B cell (primary cell): Measurements from ENCODE around the gene VKORC1. TPM values are rescaled to one million over a fixed set of nuclear protein-coding genes. Genes with fewer than 3 reads are reported as not detected.

Experiments
- ATAC-seq: fragments of 200-7000 bp; cut with Tn5 transposase; one replicate; pipeline ENCODE4 v1.10.0; 2021; ENCODE audit warnings: low read depth, mild to moderate bottlenecking, moderate number of reproducible peaks, moderate library complexity
- CTCF ChIA-PET: fragments of 350-600 bp; sonication (Branson Sonifier 250); formaldehyde crosslinking; loops from one replicate; lab custom pipeline; 2021; ENCODE audit warnings: antibody characterized with exemption, inconsistent platforms; lab: Charles Lee
- POLR2A ChIA-PET: fragments of 350-600 bp; sonication (Branson Sonifier 250); formaldehyde crosslinking; loops from one replicate; lab custom pipeline; 2021; ENCODE audit warnings: antibody characterized with exemption; lab: Charles Lee
- DNase-seq: peaks from one replicate; pipeline ENCODE4 v3.0.0; 2013
- H2AFZ ChIP-seq: 2 replicates; pipeline ENCODE4 v1.6.1; 2012; ENCODE audit warnings: mild to moderate bottlenecking, low read depth, low read length; ENCODE audit not compliant: insufficient read depth, poor library complexity, severe bottlenecking
- H3K27ac ChIP-seq, 2 donors: 1 replicate in 1 of 2; 2 replicates in 1 of 2; pipeline ENCODE4 v1.5.1; 2012 to 2013; ENCODE audit warnings: low read length in 2 of 2, mild to moderate bottlenecking in 2 of 2, moderate library complexity in 1 of 2
- H3K27me3 ChIP-seq, 4 experiments: fragments of 200-600 bp in 1 of 4; sonication (generic) in 1 of 4; replicated peaks in 1 of 4; 1 replicate in 2 of 4; 2 replicates in 2 of 4; pipeline versions ENCODE4 v1.6.1 to v1.7.0; 2013 to 2016; ENCODE audit warnings: low read length in 3 of 4, mild to moderate bottlenecking in 2 of 4, mixed read lengths in 1 of 4, moderate library complexity in 1 of 4; ENCODE audit not compliant: insufficient read depth in 4 of 4, control insufficient read depth in 3 of 4; ENCODE audit errors: control extremely low read depth in 1 of 4
- H3K36me3 ChIP-seq, 2 experiments: replicated peaks in 1 of 2; 1 replicate in 1 of 2; 2 replicates in 1 of 2; pipeline versions ENCODE4 v1.6.1 to v1.7.1; 2013; ENCODE audit warnings: low read length in 1 of 2; ENCODE audit not compliant: insufficient read depth in 2 of 2, control insufficient read depth in 1 of 2; ENCODE audit errors: control extremely low read depth in 1 of 2, extremely low read depth in 1 of 2
- H3K4me1 ChIP-seq, 2 donors: fragments of 200-600 bp in 1 of 2; sonication (generic) in 1 of 2; 1 replicate in 1 of 2; 2 replicates in 1 of 2; pipeline versions ENCODE4 v1.5.1 to v1.6.1; 2013 to 2017; ENCODE audit warnings: low read length in 2 of 2; ENCODE audit not compliant: control insufficient read depth in 2 of 2, insufficient read depth in 2 of 2
- H3K4me2 ChIP-seq: replicated peaks from 2 replicates; pipeline ENCODE3; 2012; ENCODE audit warnings: mild to moderate bottlenecking, low read depth, low read length; ENCODE audit not compliant: poor library complexity, severe bottlenecking
- H3K4me3 ChIP-seq, 5 experiments: fragments of 200-600 bp in 1 of 5; sonication (generic) in 1 of 5; 1 replicate in 3 of 5; 2 replicates in 2 of 5; pipeline versions ENCODE4 v1.5.1 to v1.7.0; 2011 to 2016; ENCODE audit warnings: low read length in 4 of 5, mild to moderate bottlenecking in 4 of 5, low read depth in 2 of 5, control low read depth in 1 of 5, moderate library complexity in 1 of 5; ENCODE audit not compliant: insufficient read depth in 1 of 5; ENCODE audit errors: control extremely low read depth in 1 of 5, extremely low read depth in 1 of 5
- H3K79me2 ChIP-seq: fragments of 200-600 bp; sonication (generic); one replicate; pipeline ENCODE4 v1.6.0; 2016; ENCODE audit warnings: low read length; ENCODE audit not compliant: control insufficient read depth, insufficient read depth
- H3K9ac ChIP-seq: fragments of 200-600 bp; sonication (generic); 2 replicates; pipeline ENCODE4 v1.6.1; 2017; ENCODE audit warnings: mild to moderate bottlenecking, low read length, moderate library complexity
- H3K9me3 ChIP-seq, 3 donors: one replicate each; pipeline versions ENCODE4 v1.6.1 to v1.7.1; 2013; ENCODE audit warnings: low read length in 2 of 3; ENCODE audit not compliant: control insufficient read depth in 2 of 3, insufficient read depth in 1 of 3; ENCODE audit errors: control extremely low read depth in 1 of 3
- H4K20me1 ChIP-seq: 2 replicates; pipeline ENCODE4 v1.6.0; 2012; ENCODE audit warnings: mild to moderate bottlenecking, low read length; ENCODE audit not compliant: insufficient read depth, control insufficient read depth, poor library complexity, severe bottlenecking
- H3K27ac Mint-ChIP-seq: one replicate; pipeline ENCODE4 v1.8.0; 2021; ENCODE audit warnings: mixed read lengths
- H3K27me3 Mint-ChIP-seq: one replicate; pipeline ENCODE4 v1.8.0; 2021; ENCODE audit warnings: mixed read lengths
- H3K4me1 Mint-ChIP-seq: one replicate; pipeline ENCODE4 v1.8.0; 2021; ENCODE audit warnings: mixed read lengths
- H3K4me3 Mint-ChIP-seq: one replicate; pipeline ENCODE4 v1.8.0; 2021; ENCODE audit warnings: mixed read lengths
- H3K9me3 Mint-ChIP-seq: one replicate; pipeline ENCODE4 v1.8.0; 2022; ENCODE audit warnings: mixed read lengths; ENCODE audit not compliant: insufficient read depth
- EZH2 ChIP-seq: IDR thresholded peaks from 2 replicates; pipeline ENCODE4 v1.6.1; 2012; ENCODE audit warnings: borderline replicate concordance, low read depth, mild to moderate bottlenecking, moderate library complexity, low read length; ENCODE audit not compliant: insufficient read depth, poor library complexity, severe bottlenecking
- WGBS: methylation state at CpG from one replicate; pipeline ENCODE4 v1.1.5; 2013; ENCODE audit warnings: missing lambda C conversion rate; ENCODE audit not compliant: insufficient coverage; 5-methylcytosine and 5-hydroxymethylcytosine counted together
- intact Hi-C: fragments of 100-400 bp; cut with micrococcal nuclease; formaldehyde crosslinking; loops from one replicate; pipeline ENCODE4 v1.10.0; 2022
- polyA plus RNA-seq: library from polyadenylated mRNA; depleted of rRNA; stranded (reverse); fragments of >200 nt; gene quantifications from 2 replicates; pipeline ENCODE4 v1.2.3, GENCODE V29; 2012
- total RNA-seq, 2 donors: library from RNA; stranded (reverse); fragments of 120-200 nt in 1 of 2; gene quantifications; 1 replicate in 1 of 2; 2 replicates in 1 of 2; pipeline versions ENCODE4 v1.2.3 to v1.2.4, GENCODE V29; 2013 to 2022
- TF ChIP-seq, protein P1 (sequence below): fragments of 200-600 bp; IDR thresholded peaks from one replicate; pipeline ENCODE4 v1.8.0; 2022; ENCODE audit warnings: antibody characterized with exemption, mild to moderate bottlenecking

Gene VKORC1
- total and polyA plus RNA-seq, 2 donors (not counting 1 experiment from before 2014, with no cell fraction given) = 31.8 to 45.7 TPM

DNA sequence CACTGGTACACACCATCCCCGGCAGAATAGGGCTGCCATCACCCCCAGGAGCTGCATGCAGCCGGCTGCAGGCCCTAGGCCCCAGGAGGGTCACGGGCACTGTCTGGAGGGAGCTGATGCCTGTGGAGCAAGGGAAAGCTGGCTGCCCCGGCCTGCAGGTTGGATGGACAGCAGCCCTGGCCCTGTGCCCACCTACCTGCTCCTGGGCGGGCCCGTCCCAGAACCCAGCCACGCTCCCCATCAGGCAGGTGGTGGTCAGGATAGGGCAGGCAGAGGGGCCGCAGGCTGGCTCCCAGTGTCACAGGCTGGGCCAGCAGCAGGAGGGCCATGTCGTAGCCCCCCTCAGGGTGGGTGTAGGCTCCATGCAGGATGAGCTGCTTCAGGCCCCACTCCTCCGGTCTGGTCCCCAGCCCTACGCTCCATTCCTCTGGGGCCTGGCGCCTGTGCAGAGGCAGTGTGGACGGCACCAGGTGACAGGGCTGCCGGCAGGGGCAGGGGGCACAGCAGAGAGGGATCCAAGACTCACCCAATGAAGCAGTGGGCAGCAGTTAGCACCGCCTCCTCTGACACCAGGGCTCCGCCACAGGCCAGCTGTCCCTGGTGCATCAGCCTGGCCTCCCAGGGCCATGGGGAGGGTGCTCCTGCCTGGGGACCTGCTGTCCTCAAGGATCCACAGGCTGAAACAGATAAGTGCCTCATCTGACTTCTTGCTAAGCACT lies 9.9 kb downstream of the VKORC1 start:
- no peak for ATAC-seq
- no peak overlapping the region for H3K4me3 Mint-ChIP-seq
- Histone ChIP-seq H3K79me2 (peaks cover 46% of the 10 kb centered on the region), H4K20me1 (peaks cover 47% of the 10 kb centered on the region), H2AFZ (no peak overlapping the region), H3K9me3 (no peaks in the 10 kb centered on the region), H3K27ac (no peak overlapping the region), H3K4me1 (peaks cover 0 to 4% of the 10 kb centered on the region in 2 donors), H3K4me2 (no peak overlapping the region), H3K36me3 (peaks cover 0 to 35% of the 10 kb centered on the region in 2 experiments), H3K4me3 (no peak overlapping the region), H3K9ac (no peak overlapping the region), H3K27me3 (no peaks in the 10 kb centered on the region)
- WGBS = 97% methylated on average over 16 of the region's 16 CpGs
- no peaks in the 10 kb centered on the region for H3K9me3 Mint-ChIP-seq
- intact Hi-C loops = no loop called here
- no peaks in the 10 kb centered on the region for H3K27me3 Mint-ChIP-seq
- H3K4me1 Mint-ChIP-seq = peaks cover 6% of the 10 kb centered on the region
- ChIA-PET CTCF (interaction anchor here (0.6 kb wide), 1 partner anchor 17 kb away, joined by 3 read pairs; no protein-coding TSS in a partner anchor), POLR2A (interaction anchor here (0.9 kb wide), 1 partner anchor 11 kb away, joined by 3 read pairs; the partner anchor contains the start of genes ZNF646 and ZNF668)
- TF ChIP-seq EZH2 = no peak
- TF ChIP-seq, protein P1, sequence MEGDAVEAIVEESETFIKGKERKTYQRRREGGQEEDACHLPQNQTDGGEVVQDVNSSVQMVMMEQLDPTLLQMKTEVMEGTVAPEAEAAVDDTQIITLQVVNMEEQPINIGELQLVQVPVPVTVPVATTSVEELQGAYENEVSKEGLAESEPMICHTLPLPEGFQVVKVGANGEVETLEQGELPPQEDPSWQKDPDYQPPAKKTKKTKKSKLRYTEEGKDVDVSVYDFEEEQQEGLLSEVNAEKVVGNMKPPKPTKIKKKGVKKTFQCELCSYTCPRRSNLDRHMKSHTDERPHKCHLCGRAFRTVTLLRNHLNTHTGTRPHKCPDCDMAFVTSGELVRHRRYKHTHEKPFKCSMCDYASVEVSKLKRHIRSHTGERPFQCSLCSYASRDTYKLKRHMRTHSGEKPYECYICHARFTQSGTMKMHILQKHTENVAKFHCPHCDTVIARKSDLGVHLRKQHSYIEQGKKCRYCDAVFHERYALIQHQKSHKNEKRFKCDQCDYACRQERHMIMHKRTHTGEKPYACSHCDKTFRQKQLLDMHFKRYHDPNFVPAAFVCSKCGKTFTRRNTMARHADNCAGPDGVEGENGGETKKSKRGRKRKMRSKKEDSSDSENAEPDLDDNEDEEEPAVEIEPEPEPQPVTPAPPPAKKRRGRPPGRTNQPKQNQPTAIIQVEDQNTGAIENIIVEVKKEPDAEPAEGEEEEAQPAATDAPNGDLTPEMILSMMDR = no peak
- DNase-seq = no peak
- H3K27ac Mint-ChIP-seq = no peak overlapping the region

GRCh38 chr16:31083981-31084380 lies 10.6 kb downstream of the VKORC1 start:
- Mint-ChIP-seq H3K4me1 (peaks cover 9% of the 10 kb centered on the region), H3K9me3 (no peaks in the 10 kb centered on the region), H3K27me3 (no peaks in the 10 kb centered on the region), H3K4me3 (no peak overlapping the region), H3K27ac (no peak overlapping the region)
- Histone ChIP-seq H3K4me1 (peaks cover 0 to 4% of the 10 kb centered on the region in 2 donors), H3K27ac (no peak overlapping the region), H2AFZ (no peak overlapping the region), H3K9me3 (no peaks in the 10 kb centered on the region), H3K36me3 (peaks cover 0 to 42% of the 10 kb centered on the region in 2 experiments), H4K20me1 (peaks cover 54% of the 10 kb centered on the region), H3K79me2 (peaks cover 52% of the 10 kb centered on the region), H3K9ac (no peak overlapping the region), H3K4me3 (no peak overlapping the region), H3K4me2 (no peak overlapping the region), H3K27me3 (no peaks in the 10 kb centered on the region)
- no peak for ATAC-seq
- TF ChIP-seq, protein P1 = no peak
- no peak for TF ChIP-seq EZH2
- POLR2A ChIA-PET = interaction anchor here (0.9 kb wide), 1 partner anchor 10 kb away, joined by 3 read pairs; the partner anchor contains the start of genes ZNF646 and ZNF668
- CTCF ChIA-PET = interaction anchor here (0.6 kb wide), 1 partner anchor 18 kb away, joined by 3 read pairs; no protein-coding TSS in a partner anchor
- DNase-seq = no peak
- intact Hi-C loops = no loop called here
- WGBS = 98% methylated on average over 13 of the region's 13 CpGs
